Measurements from ENCODE around the gene ATP1B4.

The ATP1B4 gene

DNA sequence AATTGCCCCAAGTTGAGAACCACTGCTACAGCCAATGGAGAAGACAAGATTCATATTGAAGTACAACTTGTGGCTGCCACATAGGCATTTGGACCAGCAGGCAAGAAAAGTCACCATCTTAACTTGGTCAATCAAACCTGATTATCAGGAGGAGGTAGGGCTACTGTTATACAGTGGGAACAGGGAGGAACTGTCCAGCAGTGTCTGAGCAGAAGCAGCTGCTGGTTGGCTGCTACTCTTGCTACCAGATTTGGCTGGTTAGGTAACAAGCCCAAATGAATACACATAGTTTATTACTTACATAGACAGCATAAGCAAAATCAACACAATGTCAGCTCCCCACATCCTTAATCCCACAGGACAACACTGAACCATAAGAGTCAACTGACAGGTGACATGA, 39.4 kb downstream of the ATP1B4 start:
- Histone ChIP-seq H3K4me3 (ENCODE audit: low read depth in 1 of 2, low read length in 2 of 2) (no peak overlapping the region), H3K79me2 (ENCODE audit: insufficient read depth, low read length) (no peaks in the 10 kb centered on the region), H2AFZ (ENCODE audit: low read depth, low read length) (no peak overlapping the region), H4K20me1 (ENCODE audit: insufficient read depth, low read length) (no peaks in the 10 kb centered on the region), H3K4me2 (ENCODE audit: insufficient read depth, low read length) (no peak overlapping the region), H3K9me3 (ENCODE audit: insufficient read depth, low read length, severe bottlenecking) (no peaks in the 10 kb centered on the region), H3K4me1 (ENCODE audit: insufficient read depth, low read length) (no peaks in the 10 kb centered on the region), H3K36me3 (ENCODE audit: insufficient read depth, low read length) (no peaks in the 10 kb centered on the region), H3K9ac (ENCODE audit: low read depth, low read length) (no peak overlapping the region), H3K27me3 (ENCODE audit: insufficient read depth, low read length, poor library complexity) (no peaks in the 10 kb centered on the region), H3K27ac (ENCODE audit: low read length) (no peak overlapping the region)
- no peak for TF ChIP-seq EZH2 (IDR thresholded peaks at IDR 0.05; ENCODE audit: borderline replicate concordance, low read depth, low read length, severe bottlenecking)
- TF ChIP-seq, protein P1, sequence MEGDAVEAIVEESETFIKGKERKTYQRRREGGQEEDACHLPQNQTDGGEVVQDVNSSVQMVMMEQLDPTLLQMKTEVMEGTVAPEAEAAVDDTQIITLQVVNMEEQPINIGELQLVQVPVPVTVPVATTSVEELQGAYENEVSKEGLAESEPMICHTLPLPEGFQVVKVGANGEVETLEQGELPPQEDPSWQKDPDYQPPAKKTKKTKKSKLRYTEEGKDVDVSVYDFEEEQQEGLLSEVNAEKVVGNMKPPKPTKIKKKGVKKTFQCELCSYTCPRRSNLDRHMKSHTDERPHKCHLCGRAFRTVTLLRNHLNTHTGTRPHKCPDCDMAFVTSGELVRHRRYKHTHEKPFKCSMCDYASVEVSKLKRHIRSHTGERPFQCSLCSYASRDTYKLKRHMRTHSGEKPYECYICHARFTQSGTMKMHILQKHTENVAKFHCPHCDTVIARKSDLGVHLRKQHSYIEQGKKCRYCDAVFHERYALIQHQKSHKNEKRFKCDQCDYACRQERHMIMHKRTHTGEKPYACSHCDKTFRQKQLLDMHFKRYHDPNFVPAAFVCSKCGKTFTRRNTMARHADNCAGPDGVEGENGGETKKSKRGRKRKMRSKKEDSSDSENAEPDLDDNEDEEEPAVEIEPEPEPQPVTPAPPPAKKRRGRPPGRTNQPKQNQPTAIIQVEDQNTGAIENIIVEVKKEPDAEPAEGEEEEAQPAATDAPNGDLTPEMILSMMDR (IDR thresholded peaks at IDR 0.05; ENCODE audit: borderline replicate concordance, extremely low read depth, low read length, poor library complexity, severe bottlenecking): no peak
- no peak for ATAC-seq (ENCODE audit: insufficient read depth, low read depth)
- DNase-seq: no peak

DNA sequence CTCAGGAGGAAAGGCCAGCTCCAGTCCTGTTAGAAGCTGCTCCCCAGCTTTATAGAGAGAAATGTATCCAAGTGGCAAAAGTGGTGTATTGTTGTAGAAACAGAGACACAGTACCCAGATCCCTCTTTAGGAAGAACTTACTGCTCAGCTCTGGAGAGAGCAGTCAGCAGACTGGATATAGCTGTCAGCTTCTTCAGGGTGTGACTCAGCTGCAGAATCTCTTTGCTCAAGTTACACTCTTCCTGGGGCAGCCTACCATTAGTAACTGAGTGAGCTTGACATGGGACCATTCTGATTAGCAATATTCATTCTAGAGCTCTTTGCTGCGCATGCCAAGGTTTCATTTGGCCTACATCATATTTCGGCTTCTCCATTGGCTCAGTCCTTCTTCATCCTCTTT, 40.5 kb downstream of the ATP1B4 start:
- no peak for ATAC-seq (ENCODE audit: insufficient read depth, low read depth)
- no peak for TF ChIP-seq EZH2 (IDR thresholded peaks at IDR 0.05; ENCODE audit: borderline replicate concordance, low read depth, low read length, severe bottlenecking)
- TF ChIP-seq, protein P1 (IDR thresholded peaks at IDR 0.05; ENCODE audit: borderline replicate concordance, extremely low read depth, low read length, poor library complexity, severe bottlenecking): no peak

DNA sequence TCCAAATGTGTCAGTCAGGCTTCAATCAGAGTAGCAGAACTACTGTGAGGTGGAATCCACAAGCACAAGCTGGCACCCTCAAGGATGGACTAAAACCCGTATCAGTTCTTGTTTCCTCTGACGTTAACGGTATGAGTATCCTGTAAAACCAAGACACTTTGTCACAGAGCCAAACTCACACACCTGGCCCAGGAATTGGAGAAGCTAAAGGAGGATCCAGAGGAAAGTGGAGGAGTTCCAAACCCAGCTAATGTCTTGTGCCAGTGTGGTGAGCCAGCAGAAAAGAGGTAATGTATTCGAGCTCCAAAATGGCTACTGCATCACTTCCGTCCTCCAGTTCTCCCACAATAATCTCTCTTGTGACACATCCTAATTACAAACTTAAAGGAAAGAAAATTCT, 44.7 kb downstream of the ATP1B4 start:
- no peak for TF ChIP-seq EZH2 (IDR thresholded peaks at IDR 0.05; ENCODE audit: borderline replicate concordance, low read depth, low read length, severe bottlenecking)
- Histone ChIP-seq H4K20me1 (ENCODE audit: insufficient read depth, low read length) (no peaks in the 10 kb centered on the region), H2AFZ (ENCODE audit: low read depth, low read length) (no peak overlapping the region), H3K4me3 (ENCODE audit: low read depth in 1 of 2, low read length in 2 of 2) (no peak overlapping the region), H3K4me1 (ENCODE audit: insufficient read depth, low read length) (no peaks in the 10 kb centered on the region), H3K9ac (ENCODE audit: low read depth, low read length) (no peak overlapping the region), H3K27me3 (ENCODE audit: insufficient read depth, low read length, poor library complexity) (no peaks in the 10 kb centered on the region), H3K36me3 (ENCODE audit: insufficient read depth, low read length) (no peaks in the 10 kb centered on the region), H3K9me3 (ENCODE audit: insufficient read depth, low read length, severe bottlenecking) (no peaks in the 10 kb centered on the region), H3K4me2 (ENCODE audit: insufficient read depth, low read length) (no peak overlapping the region), H3K27ac (ENCODE audit: low read length) (no peak overlapping the region), H3K79me2 (ENCODE audit: insufficient read depth, low read length) (no peaks in the 10 kb centered on the region)
- ATAC-seq (ENCODE audit: insufficient read depth, low read depth) (no peak), DNase-seq (no peak)

More for the DNA sequence above, 40.5 kb downstream of the ATP1B4 start:
- H2AFZ ChIP-seq (ENCODE audit: low read depth, low read length): no peak overlapping the region
- H3K4me1 ChIP-seq (ENCODE audit: insufficient read depth, low read length): no peaks in the 10 kb centered on the region
- no peak overlapping the region for H3K9ac ChIP-seq (ENCODE audit: low read depth, low read length)
- no peaks in the 10 kb centered on the region for H3K79me2 ChIP-seq (ENCODE audit: insufficient read depth, low read length)
- no peak overlapping the region for H3K27ac ChIP-seq (ENCODE audit: low read length)
- H3K36me3 ChIP-seq (ENCODE audit: insufficient read depth, low read length): no peaks in the 10 kb centered on the region
- no peaks in the 10 kb centered on the region for H3K9me3 ChIP-seq (ENCODE audit: insufficient read depth, low read length, severe bottlenecking)
- H3K27me3 ChIP-seq (ENCODE audit: insufficient read depth, low read length, poor library complexity): no peaks in the 10 kb centered on the region
- H3K4me2 ChIP-seq (ENCODE audit: insufficient read depth, low read length): no peak overlapping the region
- no peak overlapping the region for H3K4me3 ChIP-seq (ENCODE audit: low read depth in 1 of 2, low read length in 2 of 2)
- no peak for DNase-seq
- no peaks in the 10 kb centered on the region for H4K20me1 ChIP-seq (ENCODE audit: insufficient read depth, low read length)

DNA sequence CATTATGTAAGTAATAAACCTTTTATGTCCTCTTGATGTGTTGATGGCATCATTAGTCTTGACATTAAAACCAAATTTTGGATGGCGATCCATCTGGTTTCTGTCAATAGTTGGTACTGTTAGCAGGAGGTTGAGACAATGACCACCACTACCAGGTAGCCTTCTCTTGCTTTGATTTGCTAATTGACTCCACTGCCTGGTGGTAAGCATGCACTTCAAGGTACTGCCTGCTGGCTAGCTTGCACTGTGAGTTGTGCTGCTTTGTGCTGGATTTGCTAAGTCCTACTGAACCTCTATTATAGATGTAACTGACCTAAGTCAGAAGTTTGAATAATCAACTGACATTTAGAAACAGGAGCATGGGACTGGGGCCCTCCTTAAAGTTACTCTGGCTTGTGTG, 46.3 kb downstream of the ATP1B4 start:
- Histone ChIP-seq H3K4me3 (ENCODE audit: low read depth in 1 of 2, low read length in 2 of 2) (no peak overlapping the region), H2AFZ (ENCODE audit: low read depth, low read length) (no peak overlapping the region), H3K79me2 (ENCODE audit: insufficient read depth, low read length) (no peaks in the 10 kb centered on the region), H3K27me3 (ENCODE audit: insufficient read depth, low read length, poor library complexity) (no peaks in the 10 kb centered on the region), H3K4me2 (ENCODE audit: insufficient read depth, low read length) (no peak overlapping the region), H3K9me3 (ENCODE audit: insufficient read depth, low read length, severe bottlenecking) (no peaks in the 10 kb centered on the region), H3K9ac (ENCODE audit: low read depth, low read length) (no peak overlapping the region), H3K4me1 (ENCODE audit: insufficient read depth, low read length) (no peaks in the 10 kb centered on the region), H3K27ac (ENCODE audit: low read length) (no peak overlapping the region), H3K36me3 (ENCODE audit: insufficient read depth, low read length) (no peaks in the 10 kb centered on the region), H4K20me1 (ENCODE audit: insufficient read depth, low read length) (no peaks in the 10 kb centered on the region)
- DNase-seq (no peak), ATAC-seq (ENCODE audit: insufficient read depth, low read depth) (no peak)
- no peak for TF ChIP-seq EZH2 (IDR thresholded peaks at IDR 0.05; ENCODE audit: borderline replicate concordance, low read depth, low read length, severe bottlenecking)
- TF ChIP-seq, protein P1 (IDR thresholded peaks at IDR 0.05; ENCODE audit: borderline replicate concordance, extremely low read depth, low read length, poor library complexity, severe bottlenecking): no peak

Data from DND-41 (cell line).